Cardiac muscle cell (in vitro differentiated cells and primary cell): Measurements from ENCODE around the gene MAN2A2. TPM values are rescaled to one million over a fixed set of nuclear protein-coding genes. Genes with fewer than 3 reads are reported as not detected.

ENCODE experiments used
- DNase-seq, 2 donors: peaks; one replicate each; pipeline versions ENCODE4 v3.0.0 to v3.0.0-alpha.2; 2010 to 2017; ENCODE audit warnings: low read depth in 1 of 2, low spot score in 1 of 2
- H3K27ac ChIP-seq: fragments of 200-600 bp; sonication (generic); 2 replicates; pipeline ENCODE4 v1.5.1; 2016
- H3K27me3 ChIP-seq: fragments of 200-600 bp; sonication (generic); 2 replicates; pipeline ENCODE4 v1.6.0; 2016; ENCODE audit warnings: control low read depth
- H3K36me3 ChIP-seq: fragments of 200-600 bp; sonication (generic); 2 replicates; pipeline ENCODE4 v1.5.1; 2016; ENCODE audit warnings: control low read depth
- H3K4me1 ChIP-seq: fragments of 200-600 bp; sonication (generic); 2 replicates; pipeline ENCODE4 v1.8.1; 2017; ENCODE audit warnings: low read depth, mild to moderate bottlenecking, mixed run types
- H3K4me3 ChIP-seq: fragments of 200-600 bp; sonication (generic); 2 replicates; pipeline ENCODE4 v1.5.1; 2016; ENCODE audit warnings: mild to moderate bottlenecking
- H3K9me3 ChIP-seq: fragments of 200-600 bp; sonication (generic); 2 replicates; pipeline ENCODE4 v1.5.1; 2017; ENCODE audit warnings: low read depth, mild to moderate bottlenecking, control low read depth
- CTCF ChIP-seq: IDR thresholded peaks from 2 replicates; pipeline ENCODE4 v1.5.1; 2012; ENCODE audit warnings: low read depth, mild to moderate bottlenecking, low read length
- polyA plus RNA-seq: library from polyadenylated mRNA; unstranded; fragments of >200 nt; fragmentation: Nextera tagmentation; extraction: Ambion mirVana; gene quantifications from 2 replicates; pipeline ENCODE4 v1.2.1, GENCODE V29; 2016
- total RNA-seq: library from RNA; depleted of rRNA; stranded (reverse); fragments of >200 nt; gene quantifications from 2 replicates; pipeline ENCODE4 v1.2.3, GENCODE V29; 2016

The MAN2A2 gene
- total and polyA plus RNA-seq, 2 experiments from 2014 or later, result 53.0 to 54.3 TPM

- peak overlapping the region; percentile 99 for H3K27ac ChIP-seq
- peaks cover 41% of the 10 kb centered on the region for H3K4me1 ChIP-seq
- H3K4me3 ChIP-seq, result no peak overlapping the region
- no peaks in the 10 kb centered on the region for H3K36me3 ChIP-seq
- peak; percentile 85 to 89 for DNase-seq
- no peak for TF ChIP-seq CTCF
- no peaks in the 10 kb centered on the region for H3K27me3 ChIP-seq
- no peaks in the 10 kb centered on the region for H3K9me3 ChIP-seq
Observed at GRCh38 chr15:90869601-90870353, 33.3 kb upstream of the MAN2A2 start.

- Histone ChIP-seq H3K4me1 (peaks cover 41% of the 10 kb centered on the region), H3K27ac (peak overlapping the region; percentile 99)
Observed at GRCh38 chr15:90870354-90871138, 32.6 kb upstream of the MAN2A2 start.

GRCh38 chr15:90871139-90871715, 31.9 kb upstream of the MAN2A2 start:
- H3K27me3 ChIP-seq, result no peaks in the 10 kb centered on the region
- no peaks in the 10 kb centered on the region for H3K9me3 ChIP-seq
- peak overlapping the region; percentile 69 for H3K4me3 ChIP-seq
- peak overlapping the region; percentile 99 for H3K27ac ChIP-seq
- peaks cover under 1% of the 10 kb centered on the region for H3K36me3 ChIP-seq
- TF ChIP-seq CTCF, result no peak
- peaks cover 40% of the 10 kb centered on the region for H3K4me1 ChIP-seq
- peak in 1 of 2 donors; percentile 61 for DNase-seq

More at GRCh38 chr15:90870354-90871138, 32.6 kb upstream of the MAN2A2 start:
- no peaks in the 10 kb centered on the region for H3K27me3 ChIP-seq
- no peak for TF ChIP-seq CTCF
- peak; percentile 31 to 54 for DNase-seq
- no peaks in the 10 kb centered on the region for H3K36me3 ChIP-seq
- H3K9me3 ChIP-seq, result no peaks in the 10 kb centered on the region
- peak overlapping the region; percentile 69 for H3K4me3 ChIP-seq

GRCh38 chr15:90871716-90872485, 31.2 kb upstream of the MAN2A2 start:
- peak in 1 of 2 donors; percentile 47 for DNase-seq
- Histone ChIP-seq H3K36me3 (peaks cover 6% of the 10 kb centered on the region), H3K4me1 (peaks cover 36% of the 10 kb centered on the region), H3K27me3 (no peaks in the 10 kb centered on the region), H3K27ac (peak overlapping the region; percentile 99), H3K4me3 (peak overlapping the region; percentile 69), H3K9me3 (no peaks in the 10 kb centered on the region)
- TF ChIP-seq CTCF, result no peak

- no peak for TF ChIP-seq CTCF
- H3K36me3 ChIP-seq, result peaks cover 10% of the 10 kb centered on the region
- H3K27me3 ChIP-seq, result no peaks in the 10 kb centered on the region
- H3K27ac ChIP-seq, result peak overlapping the region; percentile 99
- H3K4me3 ChIP-seq, result peak overlapping the region; percentile 69
- H3K4me1 ChIP-seq, result peaks cover 36% of the 10 kb centered on the region
- H3K9me3 ChIP-seq, result no peaks in the 10 kb centered on the region
- DNase-seq, result peak in 1 of 2 donors; percentile 69
Observed at GRCh38 chr15:90872486-90873184, 30.5 kb upstream of the MAN2A2 start.
